Chondrocyte (in vitro differentiated cells): Measurements from ENCODE around the gene PLB1. TPM values are rescaled to one million over a fixed set of nuclear protein-coding genes. Genes with fewer than 3 reads are reported as not detected.

Experiments used
- DNase-seq: peaks from one replicate; pipeline ENCODE4 v3.0.0; 2021; ENCODE audit warnings: mixed read lengths, low spot score
- H3K27ac Mint-ChIP-seq: one replicate; pipeline ENCODE4 v1.8.0; 2021; ENCODE audit warnings: mild to moderate bottlenecking, moderate library complexity, mixed read lengths; ENCODE audit not compliant: unreplicated experiment
- H3K27me3 Mint-ChIP-seq: 2 replicates; pipeline ENCODE4 v1.8.0; 2021; ENCODE audit warnings: low read depth, mixed read lengths
- H3K36me3 Mint-ChIP-seq: 2 replicates; pipeline ENCODE4 v1.8.0; 2021; ENCODE audit warnings: low read depth, mixed read lengths
- H3K4me1 Mint-ChIP-seq: 2 replicates; pipeline ENCODE4 v1.8.0; 2021; ENCODE audit warnings: low read depth, mild to moderate bottlenecking, mixed read lengths
- H3K4me3 Mint-ChIP-seq: one replicate; pipeline ENCODE4 v1.8.0; 2021; ENCODE audit warnings: mild to moderate bottlenecking, moderate library complexity, mixed read lengths; ENCODE audit not compliant: unreplicated experiment
- H3K9me3 Mint-ChIP-seq: 2 replicates; pipeline ENCODE4 v1.8.0; 2021; ENCODE audit warnings: low read depth, mixed read lengths
- total RNA-seq: library from RNA; stranded (reverse); gene quantifications from 3 replicates; pipeline ENCODE4 v1.2.1, GENCODE V29; 2021
- TF ChIP-seq, protein P1 (sequence below): fragments of 200-600 bp; sonication (generic); IDR thresholded peaks from 2 replicates; pipeline ENCODE4 v1.5.0; 2021; ENCODE audit warnings: antibody characterized with exemption, mild to moderate bottlenecking, moderate library complexity

PLB1 gene
- total RNA-seq, 1 donor from 2014 or later, result 4.4 TPM

DNA sequence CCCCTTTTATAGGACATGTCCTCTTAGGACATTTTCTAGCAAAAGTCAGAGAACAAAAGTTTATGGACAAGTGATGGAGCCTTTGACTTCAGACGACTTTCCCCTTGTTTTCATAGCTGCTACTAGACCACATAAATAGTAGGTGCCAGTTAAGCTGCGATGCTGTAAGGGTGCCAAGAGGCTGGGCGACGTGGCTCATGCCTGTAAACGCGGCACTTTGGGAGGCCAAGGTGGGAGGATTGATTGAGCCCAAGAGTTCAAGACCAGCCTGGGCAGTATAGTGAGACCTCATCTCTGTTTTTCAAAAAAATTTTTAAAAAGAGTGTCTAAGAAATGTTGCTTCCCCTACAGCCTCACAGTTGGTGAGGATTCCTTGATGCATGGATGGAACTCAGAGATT lies 2.2 kb upstream of the PLB1 start:
- Mint-ChIP-seq H3K4me1 (no peaks in the 10 kb centered on the region), H3K27me3 (peaks cover 20% of the 10 kb centered on the region), H3K36me3 (no peaks in the 10 kb centered on the region), H3K27ac (no peak overlapping the region), H3K4me3 (no peak overlapping the region), H3K9me3 (no peaks in the 10 kb centered on the region)
- DNase-seq, result no peak
- TF ChIP-seq, protein P1, sequence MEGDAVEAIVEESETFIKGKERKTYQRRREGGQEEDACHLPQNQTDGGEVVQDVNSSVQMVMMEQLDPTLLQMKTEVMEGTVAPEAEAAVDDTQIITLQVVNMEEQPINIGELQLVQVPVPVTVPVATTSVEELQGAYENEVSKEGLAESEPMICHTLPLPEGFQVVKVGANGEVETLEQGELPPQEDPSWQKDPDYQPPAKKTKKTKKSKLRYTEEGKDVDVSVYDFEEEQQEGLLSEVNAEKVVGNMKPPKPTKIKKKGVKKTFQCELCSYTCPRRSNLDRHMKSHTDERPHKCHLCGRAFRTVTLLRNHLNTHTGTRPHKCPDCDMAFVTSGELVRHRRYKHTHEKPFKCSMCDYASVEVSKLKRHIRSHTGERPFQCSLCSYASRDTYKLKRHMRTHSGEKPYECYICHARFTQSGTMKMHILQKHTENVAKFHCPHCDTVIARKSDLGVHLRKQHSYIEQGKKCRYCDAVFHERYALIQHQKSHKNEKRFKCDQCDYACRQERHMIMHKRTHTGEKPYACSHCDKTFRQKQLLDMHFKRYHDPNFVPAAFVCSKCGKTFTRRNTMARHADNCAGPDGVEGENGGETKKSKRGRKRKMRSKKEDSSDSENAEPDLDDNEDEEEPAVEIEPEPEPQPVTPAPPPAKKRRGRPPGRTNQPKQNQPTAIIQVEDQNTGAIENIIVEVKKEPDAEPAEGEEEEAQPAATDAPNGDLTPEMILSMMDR, result no peak

DNA sequence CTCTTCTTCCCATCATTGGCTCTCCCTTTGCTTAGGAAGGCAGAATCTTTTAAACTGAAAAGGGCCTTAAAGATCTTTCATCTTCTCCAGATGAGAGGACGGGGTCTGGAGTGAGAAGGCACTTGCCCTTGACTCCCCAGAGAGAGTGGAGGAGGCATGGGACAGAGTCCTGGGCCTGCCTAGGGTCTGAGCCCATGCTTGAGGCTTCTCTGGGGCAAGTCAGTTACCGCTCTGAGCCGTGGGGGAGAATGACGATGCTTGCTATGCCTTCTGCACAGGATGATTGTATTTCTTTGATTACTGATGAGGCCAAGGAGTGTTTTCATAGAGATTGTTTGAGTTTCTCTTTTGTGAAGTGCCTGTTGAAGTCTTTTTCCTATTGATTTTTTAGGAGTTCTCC lies 921 bp downstream of the PLB1 start:
- peaks cover 17% of the 10 kb centered on the region for H3K27me3 Mint-ChIP-seq
- H3K27ac Mint-ChIP-seq, result no peak overlapping the region
- no peaks in the 10 kb centered on the region for H3K9me3 Mint-ChIP-seq
- no peak for DNase-seq
- H3K4me1 Mint-ChIP-seq, result no peaks in the 10 kb centered on the region
- TF ChIP-seq, protein P1, result no peak
- H3K36me3 Mint-ChIP-seq, result no peaks in the 10 kb centered on the region
- no peak overlapping the region for H3K4me3 Mint-ChIP-seq

DNA sequence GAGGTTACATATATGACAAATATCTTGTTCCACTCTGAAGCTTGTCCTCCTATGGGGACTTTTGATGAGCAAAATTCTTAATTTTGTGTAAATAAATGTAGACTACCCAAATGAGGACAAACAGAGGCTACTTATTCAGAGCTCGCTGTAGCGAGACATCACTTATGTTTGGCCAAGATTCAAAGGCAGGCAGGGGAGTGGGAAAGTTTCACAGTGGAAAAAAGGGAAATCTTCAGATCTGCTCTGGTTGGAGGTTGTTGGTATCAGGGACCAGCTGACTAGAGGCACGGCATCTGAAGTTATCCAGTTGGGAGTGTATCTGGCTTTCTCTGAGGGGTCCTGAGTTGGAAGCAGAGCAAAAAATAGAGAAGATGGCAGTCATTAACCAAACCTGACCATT lies 1.3 kb downstream of the PLB1 start:
- Mint-ChIP-seq H3K9me3 (no peaks in the 10 kb centered on the region), H3K27ac (no peak overlapping the region), H3K4me1 (no peaks in the 10 kb centered on the region), H3K4me3 (no peak overlapping the region), H3K27me3 (peaks cover 16% of the 10 kb centered on the region), H3K36me3 (no peaks in the 10 kb centered on the region)
- DNase-seq, result no peak
- TF ChIP-seq, protein P1, result no peak

DNA sequence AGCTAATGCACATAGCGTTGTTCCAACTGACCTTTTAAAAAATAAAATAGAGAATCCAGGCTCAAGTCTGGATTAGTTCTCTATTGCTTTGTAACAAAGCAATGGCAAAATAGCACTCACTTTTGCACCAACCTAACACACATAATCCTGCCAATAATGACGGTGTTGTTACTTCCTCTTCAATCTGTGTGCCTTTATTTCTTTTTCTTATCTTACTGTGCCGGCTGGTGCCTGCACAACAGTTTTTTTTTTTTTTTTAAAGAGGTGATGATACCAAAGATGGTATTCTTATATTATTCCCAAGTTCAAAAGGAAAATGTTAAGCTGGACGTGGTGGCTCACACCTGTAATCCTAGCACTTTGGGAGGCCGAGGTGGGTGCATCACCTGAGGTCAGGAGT lies 3.4 kb downstream of the PLB1 start:
- no peaks in the 10 kb centered on the region for H3K36me3 Mint-ChIP-seq
- peaks cover 16% of the 10 kb centered on the region for H3K27me3 Mint-ChIP-seq
- H3K27ac Mint-ChIP-seq, result no peak overlapping the region
- TF ChIP-seq, protein P1, result no peak
- DNase-seq, result no peak
- no peaks in the 10 kb centered on the region for H3K4me1 Mint-ChIP-seq
- no peaks in the 10 kb centered on the region for H3K9me3 Mint-ChIP-seq
- no peak overlapping the region for H3K4me3 Mint-ChIP-seq

DNA sequence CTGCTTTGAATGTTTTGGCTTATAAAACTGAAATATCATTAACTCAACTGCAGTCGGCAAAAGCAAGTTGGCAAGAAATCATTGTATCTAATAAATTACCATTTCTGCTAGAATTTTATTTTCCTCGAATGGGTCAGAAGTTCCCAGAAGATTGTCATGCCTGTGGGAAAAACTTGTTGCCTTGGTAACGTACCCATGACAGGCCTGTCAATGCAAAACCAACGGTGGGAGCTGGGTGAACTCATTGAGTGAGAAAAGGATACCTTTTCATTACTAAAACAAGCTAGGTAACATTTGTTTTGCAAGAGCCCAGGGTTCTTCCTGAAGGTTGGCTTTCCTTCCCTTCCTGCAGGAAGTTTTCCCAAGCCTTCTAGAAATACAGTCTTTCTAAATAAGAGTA lies 9.5 kb downstream of the PLB1 start:
- TF ChIP-seq, protein P1, result no peak
- Mint-ChIP-seq H3K4me1 (peaks cover 5% of the 10 kb centered on the region), H3K36me3 (peaks cover 2% of the 10 kb centered on the region), H3K4me3 (no peak overlapping the region), H3K27ac (no peak overlapping the region), H3K27me3 (peaks cover 6% of the 10 kb centered on the region), H3K9me3 (no peaks in the 10 kb centered on the region)
- no peak for DNase-seq
